Middle frontal gyrus (tissue), 1 donor: ENCODE results near the gene GDAP1L1.
"Not testable (repeated sequence)": the region's sequence is repeated elsewhere in the genome, so short reads cannot be mapped to it uniquely, and the experiment has no call there.

Experiments used
- DNase-seq: peaks from one replicate; pipeline ENCODE4 v3.0.0-alpha.2; 2015; ENCODE audit warnings: low spot score; ENCODE audit errors: extremely low spot score

Gene GDAP1L1

GRCh38 chr20:44254073-44254472 lies 7.0 kb downstream of the GDAP1L1 start:
- no peak for DNase-seq

GRCh38 chr20:44255942-44256341 lies 8.8 kb downstream of the GDAP1L1 start:
- no peak for DNase-seq

- DNase-seq, result no peak
Measured at GRCh38 chr20:44256961-44257360, 9.9 kb downstream of the GDAP1L1 start.

GRCh38 chr20:44258226-44258890 lies 11.2 kb downstream of the GDAP1L1 start:
- no peak for DNase-seq

- DNase-seq, result no peak
Measured at GRCh38 chr20:44264287-44264686, 17.2 kb downstream of the GDAP1L1 start.

- DNase-seq, result no peak
Measured at GRCh38 chr20:44268802-44269201, 21.7 kb downstream of the GDAP1L1 start.

GRCh38 chr20:44271915-44272663 lies 25.0 kb downstream of the GDAP1L1 start:
- DNase-seq, result no peak

GRCh38 chr20:44273231-44274215 lies 26.4 kb downstream of the GDAP1L1 start:
- no peak for DNase-seq

GRCh38 chr20:44274303-44275017 lies 27.4 kb downstream of the GDAP1L1 start:
- no peak for DNase-seq

GRCh38 chr20:44279228-44279627 lies 32.1 kb downstream of the GDAP1L1 start:
- DNase-seq, result no peak

- DNase-seq, result no peak
Measured at GRCh38 chr20:44280387-44280786, 33.3 kb downstream of the GDAP1L1 start.

GRCh38 chr20:44282192-44282591 lies 35.1 kb downstream of the GDAP1L1 start:
- no peak for DNase-seq

- no peak for DNase-seq
Measured at GRCh38 chr20:44284032-44284431, 36.9 kb downstream of the GDAP1L1 start.

GRCh38 chr20:44287272-44288097 lies 40.4 kb downstream of the GDAP1L1 start:
- no peak for DNase-seq

- no peak for DNase-seq
Measured at GRCh38 chr20:44288252-44288651, 41.1 kb downstream of the GDAP1L1 start.

- no peak for DNase-seq
Measured at GRCh38 chr20:44291754-44292153, 44.6 kb downstream of the GDAP1L1 start.

- DNase-seq, result no peak
Measured at GRCh38 chr20:44296011-44296410, 48.9 kb downstream of the GDAP1L1 start.

- no peak for DNase-seq
Measured at GRCh38 chr20:44297721-44298120, 50.6 kb downstream of the GDAP1L1 start.

GRCh38 chr20:44299011-44299535 lies 52.0 kb downstream of the GDAP1L1 start:
- DNase-seq, result not testable (repeated sequence)

GRCh38 chr20:44301285-44301684 lies 54.2 kb downstream of the GDAP1L1 start:
- no peak for DNase-seq
